Mesothelial cell of epicardium (in vitro differentiated cells): ENCODE results near the gene DNAJC13. TPM values are rescaled to one million over a fixed set of nuclear protein-coding genes. Genes with fewer than 3 reads are reported as not detected.

Experiments used
- DNase-seq, 2 experiments: peaks; one replicate each; pipeline ENCODE4 v3.0.0; 2021; ENCODE audit warnings: low spot score in 2 of 2; ENCODE audit not compliant: unreplicated experiment in 2 of 2
- H3K27ac Mint-ChIP-seq: 2 replicates; pipeline ENCODE4 v1.8.0; 2021; ENCODE audit warnings: mixed read lengths
- H3K27me3 Mint-ChIP-seq: 2 replicates; pipeline ENCODE4 v1.8.0; 2021; ENCODE audit warnings: low read depth, mixed read lengths
- H3K36me3 Mint-ChIP-seq: 2 replicates; pipeline ENCODE4 v1.8.0; 2021; ENCODE audit warnings: mixed read lengths
- H3K4me1 Mint-ChIP-seq: 2 replicates; pipeline ENCODE4 v1.8.0; 2021; ENCODE audit warnings: mixed read lengths
- H3K4me3 Mint-ChIP-seq: 2 replicates; pipeline ENCODE4 v1.8.0; 2021; ENCODE audit warnings: mild to moderate bottlenecking, moderate library complexity, mixed read lengths
- H3K9me3 Mint-ChIP-seq: 2 replicates; pipeline ENCODE4 v1.8.0; 2021; ENCODE audit warnings: mixed read lengths
- CTCF ChIP-seq: fragments of 200-600 bp; sonication (generic); IDR thresholded peaks from one replicate; pipeline ENCODE4 v1.5.0; 2021; ENCODE audit warnings: antibody characterized with exemption; ENCODE audit not compliant: unreplicated experiment
- total RNA-seq: library from RNA; stranded (reverse); gene quantifications from 3 replicates; pipeline ENCODE4 v1.2.1, GENCODE V29; 2021

Gene DNAJC13
- total RNA-seq, 1 donor from 2014 or later: 37.8 TPM

GRCh38 chr3:132406587-132406986 is 10.7 kb upstream of the DNAJC13 start:
- no peak for TF ChIP-seq CTCF
- Mint-ChIP-seq H3K36me3 (no peaks in the 10 kb centered on the region), H3K4me3 (no peak overlapping the region), H3K27ac (no peak overlapping the region), H3K9me3 (no peaks in the 10 kb centered on the region), H3K4me1 (peaks cover 9% of the 10 kb centered on the region), H3K27me3 (peaks cover 13% of the 10 kb centered on the region)
- no peak for DNase-seq

GRCh38 chr3:132407025-132407424 is 10.3 kb upstream of the DNAJC13 start:
- Mint-ChIP-seq H3K4me3 (no peak overlapping the region), H3K4me1 (peaks cover 9% of the 10 kb centered on the region), H3K27ac (no peak overlapping the region), H3K36me3 (no peaks in the 10 kb centered on the region), H3K27me3 (peaks cover 12% of the 10 kb centered on the region), H3K9me3 (no peaks in the 10 kb centered on the region)
- no peak for TF ChIP-seq CTCF
- no peak for DNase-seq

- Mint-ChIP-seq H3K36me3 (no peaks in the 10 kb centered on the region), H3K27ac (no peak overlapping the region)
Observed at GRCh38 chr3:132414841-132415240, 2.5 kb upstream of the DNAJC13 start.

GRCh38 chr3:132416161-132416560 is 1.1 kb upstream of the DNAJC13 start:
- no peaks in the 10 kb centered on the region for H3K9me3 Mint-ChIP-seq
- no peak for TF ChIP-seq CTCF
- H3K36me3 Mint-ChIP-seq: no peaks in the 10 kb centered on the region
- H3K27ac Mint-ChIP-seq: peak overlapping the region; percentile 99
- H3K27me3 Mint-ChIP-seq: peaks cover 1% of the 10 kb centered on the region
- no peak for DNase-seq
- peak overlapping the region; percentile 99 for H3K4me3 Mint-ChIP-seq
- peaks cover 31% of the 10 kb centered on the region for H3K4me1 Mint-ChIP-seq

More at GRCh38 chr3:132414841-132415240, 2.5 kb upstream of the DNAJC13 start:
- TF ChIP-seq CTCF: no peak
- no peak for DNase-seq
- Mint-ChIP-seq H3K9me3 (no peaks in the 10 kb centered on the region), H3K4me1 (peaks cover 19% of the 10 kb centered on the region), H3K27me3 (peaks cover 7% of the 10 kb centered on the region), H3K4me3 (no peak overlapping the region)

- Mint-ChIP-seq H3K27me3 (no peaks in the 10 kb centered on the region), H3K4me1 (peaks cover 31% of the 10 kb centered on the region), H3K27ac (peak overlapping the region; percentile 99), H3K4me3 (peak overlapping the region; percentile 99), H3K9me3 (no peaks in the 10 kb centered on the region), H3K36me3 (no peaks in the 10 kb centered on the region)
- TF ChIP-seq CTCF: no peak
- DNase-seq: peak in 1 of 2 experiments; percentile 63
Observed at GRCh38 chr3:132417695-132418411, 551 bp downstream of the DNAJC13 start.
